Epithelial cell of proximal tubule (primary cell): ENCODE results near the gene MREG. TPM values are rescaled to one million over a fixed set of nuclear protein-coding genes. Genes with fewer than 3 reads are reported as not detected.
A peak's percentile ranks its signal among the peaks of the same experiment; 100 is the strongest.
"Not testable (repeated sequence)": the region's sequence is repeated elsewhere in the genome, so short reads cannot be mapped to it uniquely, and the experiment has no call there.

ENCODE experiments used
- DNase-seq: peaks from one replicate; pipeline ENCODE4 v3.0.0-alpha.2; 2011; ENCODE audit warnings: low read depth
- H3K4me3 ChIP-seq: 2 replicates; pipeline ENCODE4 v1.5.1; 2011; ENCODE audit warnings: low read depth, mild to moderate bottlenecking, low read length
- total RNA-seq: library from RNA; depleted of rRNA; stranded (reverse); fragments of >200 nt; gene quantifications from 2 replicates; pipeline ENCODE4 v1.2.3, GENCODE V29; 2015
- TF ChIP-seq, protein P1 (sequence below): conservative IDR thresholded peaks from 2 replicates; pipeline ENCODE4 v1.5.1; 2012; ENCODE audit warnings: low read depth, mild to moderate bottlenecking, low read length

MREG gene
- total RNA-seq, 1 donor from 2014 or later = 12.7 TPM

DNA sequence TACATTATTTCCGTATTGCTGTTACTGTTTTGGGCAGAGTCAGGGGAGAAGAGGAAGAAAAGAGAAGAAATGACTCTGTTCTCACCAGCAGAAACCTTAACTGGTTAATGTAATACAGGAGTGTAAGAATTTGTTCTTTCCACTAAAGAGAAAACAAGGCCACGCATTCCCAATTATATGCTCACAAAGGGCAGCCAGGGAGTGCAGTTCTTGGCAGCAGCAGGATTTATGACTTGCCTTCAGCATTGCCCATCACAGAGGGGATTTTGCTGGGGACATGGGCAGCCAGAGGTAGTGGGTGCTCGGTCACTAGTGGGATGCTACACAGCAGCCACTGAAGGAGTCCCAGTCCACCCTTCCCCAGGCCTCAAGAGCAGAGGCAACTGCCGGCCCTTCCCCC, 18.4 kb downstream of the MREG start:
- DNase-seq = no peak
- TF ChIP-seq, protein P1, sequence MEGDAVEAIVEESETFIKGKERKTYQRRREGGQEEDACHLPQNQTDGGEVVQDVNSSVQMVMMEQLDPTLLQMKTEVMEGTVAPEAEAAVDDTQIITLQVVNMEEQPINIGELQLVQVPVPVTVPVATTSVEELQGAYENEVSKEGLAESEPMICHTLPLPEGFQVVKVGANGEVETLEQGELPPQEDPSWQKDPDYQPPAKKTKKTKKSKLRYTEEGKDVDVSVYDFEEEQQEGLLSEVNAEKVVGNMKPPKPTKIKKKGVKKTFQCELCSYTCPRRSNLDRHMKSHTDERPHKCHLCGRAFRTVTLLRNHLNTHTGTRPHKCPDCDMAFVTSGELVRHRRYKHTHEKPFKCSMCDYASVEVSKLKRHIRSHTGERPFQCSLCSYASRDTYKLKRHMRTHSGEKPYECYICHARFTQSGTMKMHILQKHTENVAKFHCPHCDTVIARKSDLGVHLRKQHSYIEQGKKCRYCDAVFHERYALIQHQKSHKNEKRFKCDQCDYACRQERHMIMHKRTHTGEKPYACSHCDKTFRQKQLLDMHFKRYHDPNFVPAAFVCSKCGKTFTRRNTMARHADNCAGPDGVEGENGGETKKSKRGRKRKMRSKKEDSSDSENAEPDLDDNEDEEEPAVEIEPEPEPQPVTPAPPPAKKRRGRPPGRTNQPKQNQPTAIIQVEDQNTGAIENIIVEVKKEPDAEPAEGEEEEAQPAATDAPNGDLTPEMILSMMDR = no peak
- no peak overlapping the region for H3K4me3 ChIP-seq

DNA sequence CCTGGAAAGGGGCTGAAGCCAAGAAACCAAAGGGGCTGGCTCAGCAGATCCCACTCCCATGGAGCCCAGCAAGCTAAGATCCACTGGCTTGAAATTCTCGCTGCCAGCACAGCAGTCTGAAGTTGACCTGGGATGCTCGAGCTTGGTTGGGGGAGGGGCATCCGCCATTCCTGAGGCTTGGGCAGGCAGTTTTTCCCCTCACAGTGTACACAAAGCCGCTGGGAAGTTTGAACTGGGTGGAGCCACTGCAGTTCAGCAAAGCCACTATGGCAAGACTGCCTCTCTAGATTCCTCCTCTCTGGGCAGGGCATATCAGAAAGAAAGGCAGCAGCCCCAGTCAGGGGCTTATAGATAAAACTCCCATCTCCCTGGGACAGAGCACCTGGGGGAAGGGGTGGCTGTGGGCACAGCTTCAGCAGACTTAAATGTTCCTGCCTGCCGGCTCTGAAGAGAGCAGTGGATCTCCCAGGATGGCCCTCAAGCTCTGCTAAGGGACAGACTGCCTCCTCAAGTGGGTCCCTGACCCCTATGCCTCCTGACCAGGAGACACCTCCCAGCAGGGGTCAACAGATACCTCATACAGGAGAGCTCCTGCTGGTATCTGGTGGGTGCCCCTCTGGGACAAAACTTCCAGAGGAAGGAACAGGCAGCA, 24.7 kb downstream of the MREG start:
- H3K4me3 ChIP-seq, DNase-seq: not testable (repeated sequence)

DNA sequence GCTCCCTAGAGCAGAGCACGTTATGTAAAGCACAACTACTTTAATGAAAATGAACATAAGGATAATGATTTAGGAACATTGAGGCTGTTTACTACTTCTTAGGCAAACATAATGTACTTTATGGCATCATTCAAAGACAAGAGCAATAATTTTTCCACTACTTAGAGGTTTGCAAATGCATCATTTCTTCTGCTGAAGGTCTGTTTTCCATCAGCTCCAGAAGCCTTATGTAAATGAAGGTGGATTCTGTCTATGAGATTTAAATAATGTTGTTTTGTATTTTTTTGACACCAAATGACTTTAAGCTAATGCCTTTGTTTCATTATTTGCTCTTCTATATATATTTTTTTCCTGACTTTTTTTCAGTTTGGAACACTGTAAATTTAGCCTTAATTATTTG, 28.1 kb downstream of the MREG start:
- H3K4me3 ChIP-seq = no peak overlapping the region
- TF ChIP-seq, protein P1 = no peak
- DNase-seq = no peak

DNA sequence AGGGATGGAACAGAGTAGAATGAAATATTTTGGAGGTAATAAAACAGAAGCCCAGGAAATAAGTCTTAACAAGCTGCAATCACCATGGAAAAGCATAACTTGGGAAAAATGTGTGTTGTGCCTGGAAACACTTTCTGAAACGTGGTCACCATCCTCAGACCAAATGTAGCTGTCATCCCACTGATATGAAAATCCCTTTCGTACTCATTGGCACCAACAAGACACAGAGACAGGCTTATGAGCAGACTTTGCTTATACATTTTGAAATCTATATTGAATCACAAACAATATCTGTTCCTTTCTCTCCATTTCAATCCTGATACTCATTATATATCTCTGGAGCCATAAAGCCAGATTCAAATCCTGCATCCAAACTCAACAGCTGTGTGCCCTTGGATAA, 28.7 kb downstream of the MREG start:
- H3K4me3 ChIP-seq = no peak overlapping the region
- no peak for DNase-seq
- TF ChIP-seq, protein P1 = no peak

DNA sequence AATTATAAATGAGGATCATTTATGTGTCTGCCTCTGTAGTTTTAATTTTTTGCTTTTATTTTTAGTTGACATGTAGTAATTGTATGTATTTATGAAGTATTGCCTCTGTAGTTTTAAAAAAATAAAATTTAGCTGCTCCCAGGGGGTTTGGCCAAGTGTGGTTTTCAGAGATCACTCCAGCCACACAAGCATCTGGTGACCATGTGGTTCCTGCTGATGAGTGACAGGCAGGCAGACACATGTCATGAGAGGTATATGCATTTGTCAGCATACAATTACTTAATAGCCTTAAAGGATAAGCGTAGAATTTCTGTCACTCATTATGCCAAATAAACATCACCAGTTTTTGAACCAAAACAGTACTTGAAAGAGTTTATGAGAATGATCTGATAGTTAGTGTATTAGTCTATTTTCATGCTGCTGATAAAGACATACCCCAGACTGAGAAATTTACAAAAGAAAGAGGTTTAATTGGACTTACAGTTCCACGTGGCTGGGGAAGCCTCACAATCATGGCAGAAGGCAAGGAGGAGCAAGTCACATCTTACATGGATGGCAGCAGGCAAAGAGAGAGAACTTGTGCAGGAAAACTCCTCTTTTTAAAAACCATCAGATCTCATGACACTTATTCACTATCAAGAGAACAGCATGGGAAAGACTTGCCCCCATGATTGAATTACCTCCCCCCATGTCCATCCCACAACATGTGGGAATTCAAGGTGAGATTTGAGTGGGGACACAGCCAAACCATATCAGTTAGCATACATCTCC, 29.6 kb downstream of the MREG start:
- DNase-seq = no peak
- H3K4me3 ChIP-seq = no peak overlapping the region
- TF ChIP-seq, protein P1 = no peak

DNA sequence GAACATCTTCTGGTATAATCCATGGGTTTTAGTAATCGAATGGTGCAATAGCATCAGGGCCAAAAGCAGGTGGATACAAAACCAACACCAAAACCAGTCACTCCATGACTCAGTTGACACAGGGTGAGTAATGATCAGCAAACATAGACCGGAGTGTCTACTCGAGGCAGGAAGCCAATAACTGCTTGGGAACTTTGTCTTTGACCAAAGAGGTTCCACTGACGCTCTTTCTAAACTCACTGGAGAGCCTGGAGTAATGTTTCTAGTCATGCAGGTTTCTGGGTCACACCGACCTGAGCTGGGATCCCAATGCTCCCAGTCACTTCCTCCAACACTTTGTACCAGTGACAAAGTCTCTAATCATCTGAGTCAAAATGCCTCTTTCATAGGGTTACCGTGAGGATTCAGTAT, 30.9 kb downstream of the MREG start:
- TF ChIP-seq, protein P1 = no peak
- peak; percentile 52 for DNase-seq
- H3K4me3 ChIP-seq = no peak overlapping the region

DNA sequence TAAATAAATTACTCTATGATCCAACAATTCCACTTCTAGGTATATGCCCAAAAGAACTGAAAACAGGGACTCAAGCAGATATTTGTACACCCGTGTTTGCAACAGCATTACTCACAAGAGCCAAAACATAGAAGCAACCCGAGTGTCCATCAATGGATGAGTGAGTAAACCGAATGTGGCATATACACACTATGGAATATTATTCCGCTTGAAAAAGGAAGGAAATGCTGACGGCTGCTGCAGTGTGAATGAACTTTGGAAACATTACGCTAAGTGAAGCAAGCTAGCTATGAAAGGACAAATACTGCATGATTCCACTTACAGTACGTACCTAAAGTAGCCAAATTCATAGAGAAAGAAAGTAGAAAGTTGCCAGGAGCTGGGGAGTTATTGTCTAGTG, 32.2 kb downstream of the MREG start:
- no peak overlapping the region for H3K4me3 ChIP-seq
- no peak for DNase-seq
- TF ChIP-seq, protein P1 = no peak
